HEK293 (cell line): ENCODE results near the gene NEIL3.

Experiments used
- CTCF ChIP-seq: fragments of 450-650 bp; formaldehyde crosslinking; IDR thresholded peaks from 2 replicates; pipeline ENCODE4 v1.5.1; 2016; ENCODE audit warnings: missing biosample characterization, missing genetic modification characterization
- KLF16 ChIP-seq: fragments of 450-650 bp; formaldehyde crosslinking; IDR thresholded peaks from 2 replicates; pipeline ENCODE4 v1.5.1; 2017; ENCODE audit warnings: missing biosample characterization, missing genetic modification characterization
- PBX3 ChIP-seq: sonication (generic); formaldehyde crosslinking; IDR thresholded peaks from 2 replicates; pipeline ENCODE4 v1.8.1; 2022; ENCODE audit warnings: mild to moderate bottlenecking, moderate library complexity, missing genetic modification reagents
- REPIN1 ChIP-seq: fragments of 450-650 bp; formaldehyde crosslinking; IDR thresholded peaks from 2 replicates; pipeline ENCODE4 v1.5.1; 2017; ENCODE audit warnings: missing biosample characterization, missing genetic modification characterization, low read depth
- YY1 ChIP-seq: fragments of 450-650 bp; formaldehyde crosslinking; IDR thresholded peaks from 2 replicates; pipeline ENCODE4 v1.5.1; 2018; ENCODE audit warnings: missing biosample characterization, missing genetic modification characterization
- YY2 ChIP-seq: fragments of 450-650 bp; formaldehyde crosslinking; IDR thresholded peaks from 2 replicates; pipeline ENCODE4 v1.5.1; 2016; ENCODE audit warnings: missing biosample characterization, missing genetic modification characterization
- ZBTB1 ChIP-seq: fragments of 450-650 bp; formaldehyde crosslinking; IDR thresholded peaks from 2 replicates; pipeline ENCODE4 v1.5.1; 2016; ENCODE audit warnings: missing biosample characterization, missing genetic modification characterization
- ZNF768 ChIP-seq: fragments of 450-650 bp; formaldehyde crosslinking; IDR thresholded peaks from 2 replicates; pipeline ENCODE4 v1.5.1; 2018; ENCODE audit warnings: missing biosample characterization, mild to moderate bottlenecking, missing genetic modification characterization

- TF ChIP-seq CTCF (tag by site-specific recombination) = no peak
- TF ChIP-seq ZNF768 = no peak
- no peak for TF ChIP-seq YY1
- TF ChIP-seq REPIN1 (tag by site-specific recombination) = no peak
- no peak for TF ChIP-seq KLF16 (tag by site-specific recombination)
- TF ChIP-seq YY2 = no peak
- no peak for TF ChIP-seq ZBTB1 (tag by site-specific recombination)
- TF ChIP-seq PBX3 (CRISPR knock-in tag) = no peak
Observed at GRCh38 chr4:177320721-177321120, 11.0 kb downstream of the NEIL3 start.
